Testis (tissue), 3 donors: ENCODE data around the gene FXYD5. TPM values are rescaled to one million over a fixed set of nuclear protein-coding genes. Genes with fewer than 3 reads are reported as not detected.

ENCODE experiments used
- DNase-seq: peaks from one replicate; pipeline ENCODE4 v3.0.0-alpha.2; 2019
- H3K27ac ChIP-seq, 2 donors: fragments of 200-600 bp; sonication (generic); one replicate each; pipeline ENCODE4 v1.5.1; 2019
- H3K27me3 ChIP-seq: fragments of 200-600 bp; sonication (generic); one replicate; pipeline ENCODE4 v1.5.1; 2019
- H3K36me3 ChIP-seq: fragments of 200-600 bp; sonication (generic); one replicate; pipeline ENCODE4 v1.5.1; 2017; ENCODE audit warnings: low read depth; ENCODE audit errors: missing control alignments
- H3K4me1 ChIP-seq: fragments of 200-600 bp; sonication (generic); one replicate; pipeline ENCODE4 v1.5.1; 2019
- H3K4me3 ChIP-seq, 2 donors: fragments of 200-600 bp; sonication (generic); one replicate each; pipeline ENCODE4 v1.5.1; 2017 to 2019
- H3K9me3 ChIP-seq: fragments of 200-600 bp; sonication (generic); one replicate; pipeline ENCODE4 v1.5.1; 2017
- POLR2A ChIP-seq: fragments of 450-650 bp; IDR thresholded peaks from one replicate; pipeline ENCODE4 v1.6.1; 2017; ENCODE audit warnings: antibody characterized with exemption, mild to moderate bottlenecking, moderate library complexity
- WGBS, 2 donors: methylation state at CpG; one replicate each; pipeline ENCODE4 v1.1.5; 2018; 5-methylcytosine and 5-hydroxymethylcytosine counted together
- intact Hi-C: fragments of 100-400 bp; cut with DNase I; formaldehyde crosslinking; loops from one replicate; pipeline ENCODE4 v1.15.1; 2023; ENCODE audit warnings: low total_unique reads
- polyA plus RNA-seq: library from polyadenylated mRNA; stranded (reverse); fragments of 350-450 nt; fragmentation: Illumina TruSeq; extraction: RNeasy Lipid Tissue Mini Kit (QIAGEN cat#74804); gene quantifications from one replicate; pipeline ENCODE4 v1.2.3, GENCODE V29; 2014; ENCODE audit warnings: low read depth, low replicate concordance; ENCODE audit not compliant: insufficient read depth
- small RNA-seq, 2 donors: library from RNA; depleted of rRNA; stranded (forward); fragments of <200 nt; gene quantifications; one replicate each; pipeline ENCODE3, GENCODE V24; 2016
- total RNA-seq, 2 donors: library from RNA; depleted of rRNA; stranded (reverse); fragments of >200 nt; gene quantifications; one replicate each; pipeline ENCODE4 v1.2.3, GENCODE V29; 2016
- TF ChIP-seq, protein P1 (sequence below), 3 experiments: fragments of 450-650 bp in 2 of 3; fragments of 200-600 bp in 1 of 3; sonication (generic) in 1 of 3; IDR thresholded peaks; one replicate each; pipeline ENCODE4 v1.5.1; 2016 to 2019; ENCODE audit warnings: antibody characterized with exemption in 3 of 3, mild to moderate bottlenecking in 2 of 3, moderate library complexity in 1 of 3

The FXYD5 gene
- total and polyA plus RNA-seq, 3 donors from 2014 or later: 5.7 to 38.1 (median 17.5) TPM

DNA sequence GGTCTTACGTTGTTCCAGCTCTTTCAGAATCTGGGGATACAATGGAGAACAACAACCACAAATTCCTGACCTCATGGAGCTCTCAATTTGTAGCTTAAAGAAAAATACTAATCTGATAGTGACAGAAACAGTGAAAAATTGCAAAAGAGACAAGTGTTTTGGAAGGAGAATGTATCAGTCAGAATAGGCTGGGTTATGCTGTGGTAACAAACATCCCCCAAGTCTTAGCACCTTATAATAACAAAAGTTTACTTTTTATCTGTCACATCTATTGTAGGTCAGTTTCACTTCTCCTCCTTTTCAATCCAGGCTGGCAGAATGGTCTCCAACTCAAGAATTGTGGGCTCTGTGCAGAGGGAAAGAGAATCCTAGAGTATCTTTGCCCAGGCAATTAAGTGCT, 64.5 kb downstream of the FXYD5 start:
- intact Hi-C loops: no loop called here
- no peaks in the 10 kb centered on the region for H3K27me3 ChIP-seq
- H3K9me3 ChIP-seq: no peaks in the 10 kb centered on the region
- no peaks in the 10 kb centered on the region for H3K36me3 ChIP-seq
- 79 to 94% methylated on average over 1 of the region's 1 CpG for WGBS, 2 donors
- peaks cover 16% of the 10 kb centered on the region for H3K4me1 ChIP-seq
- DNase-seq: no peak
- no peak overlapping the region for H3K27ac ChIP-seq
- no peak overlapping the region for H3K4me3 ChIP-seq
- TF ChIP-seq POLR2A: no peak
- TF ChIP-seq, protein P1, sequence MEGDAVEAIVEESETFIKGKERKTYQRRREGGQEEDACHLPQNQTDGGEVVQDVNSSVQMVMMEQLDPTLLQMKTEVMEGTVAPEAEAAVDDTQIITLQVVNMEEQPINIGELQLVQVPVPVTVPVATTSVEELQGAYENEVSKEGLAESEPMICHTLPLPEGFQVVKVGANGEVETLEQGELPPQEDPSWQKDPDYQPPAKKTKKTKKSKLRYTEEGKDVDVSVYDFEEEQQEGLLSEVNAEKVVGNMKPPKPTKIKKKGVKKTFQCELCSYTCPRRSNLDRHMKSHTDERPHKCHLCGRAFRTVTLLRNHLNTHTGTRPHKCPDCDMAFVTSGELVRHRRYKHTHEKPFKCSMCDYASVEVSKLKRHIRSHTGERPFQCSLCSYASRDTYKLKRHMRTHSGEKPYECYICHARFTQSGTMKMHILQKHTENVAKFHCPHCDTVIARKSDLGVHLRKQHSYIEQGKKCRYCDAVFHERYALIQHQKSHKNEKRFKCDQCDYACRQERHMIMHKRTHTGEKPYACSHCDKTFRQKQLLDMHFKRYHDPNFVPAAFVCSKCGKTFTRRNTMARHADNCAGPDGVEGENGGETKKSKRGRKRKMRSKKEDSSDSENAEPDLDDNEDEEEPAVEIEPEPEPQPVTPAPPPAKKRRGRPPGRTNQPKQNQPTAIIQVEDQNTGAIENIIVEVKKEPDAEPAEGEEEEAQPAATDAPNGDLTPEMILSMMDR (IDR thresholded peaks at IDR 0.05): no peak

Small RNAs within 50 kb of the gene (small RNA-seq; reads per million reads assigned to genes)
- 0 reads per million in 2 donors for gene AC020907.2

Other genes starting within 250 kb of the FXYD5 start
- gene ZNF30, start 227.8 kb upstream of the FXYD5 start, total RNA-seq: 1 to 10 TPM; 2.0 to 3.3 TPM
- 4.8 TPM for gene ZNF30, start 227.8 kb upstream of the FXYD5 start, polyA plus RNA-seq
- gene ZNF792, start 190.5 kb upstream of the FXYD5 start, total RNA-seq: 1 to 10 TPM; 5.4 to 6.6 TPM
- 2.3 TPM for gene ZNF792, start 190.5 kb upstream of the FXYD5 start, polyA plus RNA-seq
- gene GRAMD1A, start 154.4 kb upstream of the FXYD5 start, total RNA-seq: 10 to 100 TPM; 92.4 to 99.3 TPM
- gene GRAMD1A, start 154.4 kb upstream of the FXYD5 start, polyA plus RNA-seq: 62.8 TPM
- 1 to 10 TPM; 3.5 to 6.6 TPM for gene SCN1B, start 124.3 kb upstream of the FXYD5 start, total RNA-seq
- 7.5 TPM for gene SCN1B, start 124.3 kb upstream of the FXYD5 start, polyA plus RNA-seq
- gene HPN, start 113.0 kb upstream of the FXYD5 start, total RNA-seq: 1 to 10 TPM in 1 of 2 donors, under 1 TPM in 1; 0.79 to 1.7 TPM
- 8.2 TPM for gene HPN, start 113.0 kb upstream of the FXYD5 start, polyA plus RNA-seq
- 1 to 10 TPM in 1 of 2 donors, not detected in 1; 2.6 TPM for gene FXYD3, start 38.9 kb upstream of the FXYD5 start, total RNA-seq
- gene FXYD3, start 38.9 kb upstream of the FXYD5 start, polyA plus RNA-seq: not detected
- 1 to 10 TPM; 4.5 to 7.9 TPM for gene LGI4, start 19.7 kb upstream of the FXYD5 start, total RNA-seq
- 4.5 TPM for gene LGI4, start 19.7 kb upstream of the FXYD5 start, polyA plus RNA-seq
- 10 to 100 TPM in 1 of 2 donors, 1 to 10 TPM in 1; 2.3 to 11.1 TPM for gene FXYD1, start 15.9 kb upstream of the FXYD5 start, total RNA-seq
- 48.5 TPM for gene FXYD1, start 15.9 kb upstream of the FXYD5 start, polyA plus RNA-seq
- gene FXYD7, start 11.5 kb upstream of the FXYD5 start, total RNA-seq: 1 to 10 TPM in 1 of 2 donors, not detected in 1; 1.2 TPM
- 2.1 TPM for gene FXYD7, start 11.5 kb upstream of the FXYD5 start, polyA plus RNA-seq
- gene FAM187B, start 74.0 kb downstream of the FXYD5 start, total RNA-seq: 100 to 1,000 TPM in 1 of 2 donors, 10 to 100 TPM in 1; 18.4 to 105 TPM
- gene FAM187B, start 74.0 kb downstream of the FXYD5 start, polyA plus RNA-seq: 79.2 TPM
- 100 to 1,000 TPM; 154 to 195 TPM for gene LSR, start 94.3 kb downstream of the FXYD5 start, total RNA-seq
- 85.7 TPM for gene LSR, start 94.3 kb downstream of the FXYD5 start, polyA plus RNA-seq
- 100 to 1,000 TPM; 105 to 123 TPM for gene USF2, start 114.2 kb downstream of the FXYD5 start, total RNA-seq
- 83.1 TPM for gene USF2, start 114.2 kb downstream of the FXYD5 start, polyA plus RNA-seq
- not detected for gene HAMP, start 127.8 kb downstream of the FXYD5 start, total RNA-seq
- 1.6 TPM for gene HAMP, start 127.8 kb downstream of the FXYD5 start, polyA plus RNA-seq
- gene MAG, start 137.4 kb downstream of the FXYD5 start, total RNA-seq: 10 to 100 TPM; 10.8 to 18.4 TPM
- 5.4 TPM for gene MAG, start 137.4 kb downstream of the FXYD5 start, polyA plus RNA-seq
- 10 to 100 TPM; 15.0 TPM for gene CD22, start 174.5 kb downstream of the FXYD5 start, total RNA-seq
- gene CD22, start 174.5 kb downstream of the FXYD5 start, polyA plus RNA-seq: 10.1 TPM
- gene FFAR1, start 193.2 kb downstream of the FXYD5 start, total RNA-seq: under 1 TPM; 0.31 to 0.81 TPM
- gene FFAR1, start 193.2 kb downstream of the FXYD5 start, polyA plus RNA-seq: 0.26 TPM
- under 1 TPM; 0.25 to 0.47 TPM for gene FFAR3, start 203.7 kb downstream of the FXYD5 start, total RNA-seq
- gene FFAR3, start 203.7 kb downstream of the FXYD5 start, polyA plus RNA-seq: not detected
- gene GPR42, start 216.3 kb downstream of the FXYD5 start, total RNA-seq: not detected
- gene GPR42, start 216.3 kb downstream of the FXYD5 start, polyA plus RNA-seq: not detected